HG03520 (cell line): ENCODE data around the gene MICU1.
"Not testable (repeated sequence)": the region's sequence is repeated elsewhere in the genome, so short reads cannot be mapped to it uniquely, and the experiment has no call there.

Experiments used
- ATAC-seq: cut with Tn5 transposase; IDR thresholded peaks from one replicate; pipeline ENCODE4 v1.9.1; 2021; ENCODE audit warnings: mild to moderate bottlenecking, moderate library complexity; ENCODE audit not compliant: unreplicated experiment

MICU1 gene

GRCh38 chr10:72331575-72332422 lies 294.1 kb downstream of the MICU1 start:
- ATAC-seq: peak; percentile 38

GRCh38 chr10:72330069-72330426 lies 295.8 kb downstream of the MICU1 start:
- no peak for ATAC-seq

- ATAC-seq: no peak
These were observed 296.4 kb downstream of the MICU1 start for GRCh38 chr10:72329290-72330068.

- ATAC-seq: no peak
These were observed 297.1 kb downstream of the MICU1 start for GRCh38 chr10:72328829-72329204.

- no peak for ATAC-seq
These were observed 297.6 kb downstream of the MICU1 start for GRCh38 chr10:72328045-72328828.

GRCh38 chr10:72326665-72327603 lies 298.9 kb downstream of the MICU1 start:
- ATAC-seq: not testable (repeated sequence)

GRCh38 chr10:72325243-72326175 lies 300.4 kb downstream of the MICU1 start:
- not testable (repeated sequence) for ATAC-seq

GRCh38 chr10:72323771-72324191 lies 302.1 kb downstream of the MICU1 start:
- ATAC-seq: no peak

- ATAC-seq: no peak
These were observed 302.6 kb downstream of the MICU1 start for GRCh38 chr10:72323108-72323749.

- no peak for ATAC-seq
These were observed 303.4 kb downstream of the MICU1 start for GRCh38 chr10:72322280-72323058.

GRCh38 chr10:72322030-72322279 lies 303.9 kb downstream of the MICU1 start:
- ATAC-seq: no peak

- ATAC-seq: no peak
These were observed 304.4 kb downstream of the MICU1 start for GRCh38 chr10:72321248-72322029.

- peak; percentile 65 for ATAC-seq
These were observed 305.1 kb downstream of the MICU1 start for GRCh38 chr10:72320676-72321247.

GRCh38 chr10:72319416-72320254 lies 306.2 kb downstream of the MICU1 start:
- ATAC-seq: peak; percentile 44

- no peak for ATAC-seq
These were observed 307.2 kb downstream of the MICU1 start for GRCh38 chr10:72318418-72319262.
